ENCODE data around the gene RBMXL2. TPM values are rescaled to one million over a fixed set of nuclear protein-coding genes. Genes with fewer than 3 reads are reported as not detected.

Gene RBMXL2
- total RNA-seq, result 1 to 10 TPM in 1 of 2 donors, not detected in 1; 3.3 TPM

- intact Hi-C loops (cut with DNase I), result no loop called here
- 71 to 73% methylated on average over 44 to 45 of the region's 45 CpGs for WGBS, 2 donors
- Histone ChIP-seq H3K4me3 (no peak within 1 kb of the TSS), H3K4me1 (no peaks in the 10 kb centered on the region), H3K27me3 (peaks cover 0 to 6% of the 10 kb centered on the region in 2 donors), H3K36me3 (replicated peaks in 1 of 2; ENCODE audit: insufficient read depth in 1 of 2, low read depth in 2 of 2) (no peaks in the 10 kb centered on the region), H3K27ac (no peak within 1 kb of the TSS), H3K9me3 (no peaks in the 10 kb centered on the region)
- DNase-seq, result no peak
- no peak for ATAC-seq
- TF ChIP-seq CTCF (IDR thresholded peaks at IDR 0.05), result no peak
- no peak for TF ChIP-seq POLR2A (IDR thresholded peaks at IDR 0.05)
Observed at GRCh38 chr11:7088921-7089320, at the start of gene RBMXL2. TSS of gene RBMXL2 (plus strand) at chr11:7088998. CDS start at chr11:7089121, 123 bp downstream.

GRCh38 chr11:7046474-7047175 is 42.2 kb upstream of the RBMXL2 start:
- no peak overlapping the region for H3K27ac ChIP-seq
- DNase-seq, result no peak
- no peaks in the 10 kb centered on the region for H3K9me3 ChIP-seq
- H3K4me3 ChIP-seq, result no peak overlapping the region
- no peaks in the 10 kb centered on the region for H3K36me3 ChIP-seq (replicated peaks in 1 of 2; ENCODE audit: insufficient read depth in 1 of 2, low read depth in 2 of 2)
- WGBS, 2 donors, result 56 to 58% methylated on average over 3 of the region's 3 CpGs
- no peaks in the 10 kb centered on the region for H3K4me1 ChIP-seq
- TF ChIP-seq CTCF (IDR thresholded peaks at IDR 0.05) (no peak), POLR2A (IDR thresholded peaks at IDR 0.05) (no peak)
- H3K27me3 ChIP-seq, result no peaks in the 10 kb centered on the region
- ATAC-seq, result no peak
- intact Hi-C loops (cut with DNase I), result no loop called here

- intact Hi-C loops (cut with DNase I), result no loop called here
- no peaks in the 10 kb centered on the region for H3K9me3 ChIP-seq
- TF ChIP-seq CTCF (IDR thresholded peaks at IDR 0.05), result no peak
- TF ChIP-seq POLR2A (IDR thresholded peaks at IDR 0.05), result no peak
- no peak overlapping the region for H3K27ac ChIP-seq
- H3K4me3 ChIP-seq, result no peak overlapping the region
- WGBS, 2 donors, result 68 to 78% methylated on average over 1 of the region's 1 CpG
- no peaks in the 10 kb centered on the region for H3K27me3 ChIP-seq
- no peaks in the 10 kb centered on the region for H3K4me1 ChIP-seq
- H3K36me3 ChIP-seq (replicated peaks in 1 of 2; ENCODE audit: insufficient read depth in 1 of 2, low read depth in 2 of 2), result no peaks in the 10 kb centered on the region
- no peak for ATAC-seq
- DNase-seq, result no peak
Observed at GRCh38 chr11:7050191-7050590, 38.6 kb upstream of the RBMXL2 start.

GRCh38 chr11:7056828-7057513 is 31.8 kb upstream of the RBMXL2 start:
- intact Hi-C loops (cut with DNase I), result no loop called here
- WGBS, 2 donors, result 70 to 76% methylated on average over 6 of the region's 6 CpGs
- Histone ChIP-seq H3K4me1 (no peaks in the 10 kb centered on the region), H3K4me3 (no peak overlapping the region), H3K27me3 (no peaks in the 10 kb centered on the region), H3K27ac (no peak overlapping the region), H3K36me3 (replicated peaks in 1 of 2; ENCODE audit: insufficient read depth in 1 of 2, low read depth in 2 of 2) (no peaks in the 10 kb centered on the region), H3K9me3 (no peaks in the 10 kb centered on the region)
- DNase-seq (no peak), ATAC-seq (no peak)
- TF ChIP-seq POLR2A (IDR thresholded peaks at IDR 0.05) (no peak), CTCF (IDR thresholded peaks at IDR 0.05) (no peak)
